ENCODE data around the gene MON1B. TPM values are rescaled to one million over a fixed set of nuclear protein-coding genes. Genes with fewer than 3 reads are reported as not detected.

The MON1B gene
- total and polyA plus RNA-seq, 9 of the 15 experiments (the other 6 are each of a cell fraction or from before 2014, with no cell fraction given), result 5.0 to 66.0 (median 12.6) TPM

GRCh38 chr16:77190478-77191258 lies at the start of gene MON1B (continued):
- TF ChIP-seq ILF3 (IDR thresholded peaks at IDR 0.05; ENCODE audit: borderline replicate concordance) (no peak), ZNF318 (IDR thresholded peaks at IDR 0.05; ENCODE audit: borderline replicate concordance in 1 of 2, low read depth in 1 of 2) (no peak), TAF7 (tag; IDR thresholded peaks at IDR 0.05) (peak; percentile 76), POLR2H (tag; IDR thresholded peaks at IDR 0.05; ENCODE audit: low read depth) (peak; percentile 84), ELF1 (tag; IDR thresholded peaks at IDR 0.05) (peak; percentile 100), ZNF408 (CRISPR knock-in tag; IDR thresholded peaks at IDR 0.05; ENCODE audit: low read depth) (no peak), E2F6 (IDR thresholded peaks at IDR 0.05; ENCODE audit: borderline replicate concordance in 1 of 2, extremely low read depth in 1 of 2, insufficient read depth in 1 of 2, insufficient read length in 1 of 2, low read depth in 1 of 2, low read length in 1 of 2, poor library complexity in 1 of 2, severe bottlenecking in 1 of 2) (peak; percentile 26 to 58), JUND (IDR thresholded peaks at IDR 0.05; ENCODE audit: borderline replicate concordance, low read depth, low read length) (no peak), JUND (tag; IDR thresholded peaks at IDR 0.05; ENCODE audit: borderline replicate concordance, low read depth, low read length) (no peak)
- TF ChIP-seq, protein P1, sequence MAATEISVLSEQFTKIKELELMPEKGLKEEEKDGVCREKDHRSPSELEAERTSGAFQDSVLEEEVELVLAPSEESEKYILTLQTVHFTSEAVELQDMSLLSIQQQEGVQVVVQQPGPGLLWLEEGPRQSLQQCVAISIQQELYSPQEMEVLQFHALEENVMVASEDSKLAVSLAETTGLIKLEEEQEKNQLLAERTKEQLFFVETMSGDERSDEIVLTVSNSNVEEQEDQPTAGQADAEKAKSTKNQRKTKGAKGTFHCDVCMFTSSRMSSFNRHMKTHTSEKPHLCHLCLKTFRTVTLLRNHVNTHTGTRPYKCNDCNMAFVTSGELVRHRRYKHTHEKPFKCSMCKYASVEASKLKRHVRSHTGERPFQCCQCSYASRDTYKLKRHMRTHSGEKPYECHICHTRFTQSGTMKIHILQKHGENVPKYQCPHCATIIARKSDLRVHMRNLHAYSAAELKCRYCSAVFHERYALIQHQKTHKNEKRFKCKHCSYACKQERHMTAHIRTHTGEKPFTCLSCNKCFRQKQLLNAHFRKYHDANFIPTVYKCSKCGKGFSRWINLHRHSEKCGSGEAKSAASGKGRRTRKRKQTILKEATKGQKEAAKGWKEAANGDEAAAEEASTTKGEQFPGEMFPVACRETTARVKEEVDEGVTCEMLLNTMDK (IDR thresholded peaks at IDR 0.05; ENCODE audit: borderline replicate concordance, insufficient read depth, low read depth, low read length, poor library complexity, severe bottlenecking), result no peak

Data from K562 (cell line).